Heart right ventricle (tissue), 16 donors: ENCODE measurements around the gene NOL12. TPM values are rescaled to one million over a fixed set of nuclear protein-coding genes. Genes with fewer than 3 reads are reported as not detected.

ENCODE experiments used
- ATAC-seq, 8 donors: fragments of 200-7000 bp; cut with Tn5 transposase; one replicate each; pipeline ENCODE4 v1.9.1; 2020; ENCODE audit warnings: mild to moderate bottlenecking in 8 of 8, moderate library complexity in 8 of 8, moderate number of reproducible peaks in 1 of 8
- DNase-seq, 2 donors: peaks; one replicate each; pipeline ENCODE4 v3.0.0-alpha.2; 2020
- H3K27ac ChIP-seq, 10 donors: fragments of 200-600 bp; sonication (generic) in 2 of 10; one replicate each; pipeline versions ENCODE4 v1.5.0 to v1.8.0; 2020 to 2022; ENCODE audit warnings: mild to moderate bottlenecking in 3 of 10
- H3K27me3 ChIP-seq, 7 donors: fragments of 200-600 bp; one replicate each; pipeline ENCODE4 v1.8.0; 2021 to 2022; ENCODE audit warnings: mild to moderate bottlenecking in 2 of 7
- H3K36me3 ChIP-seq, 9 donors: fragments of 200-600 bp; sonication (generic) in 1 of 9; one replicate each; pipeline versions ENCODE4 v1.5.0 to v1.8.0; 2020 to 2022; ENCODE audit warnings: mild to moderate bottlenecking in 2 of 9
- H3K4me1 ChIP-seq, 9 donors: fragments of 200-600 bp; sonication (generic) in 1 of 9; one replicate each; pipeline versions ENCODE4 v1.5.0 to v1.8.0; 2020 to 2022; ENCODE audit warnings: mild to moderate bottlenecking in 4 of 9
- H3K4me3 ChIP-seq, 10 donors: fragments of 200-600 bp; sonication (generic) in 2 of 10; one replicate each; pipeline versions ENCODE4 v1.5.0 to v1.8.0; 2020 to 2022; ENCODE audit warnings: mild to moderate bottlenecking in 7 of 10, moderate library complexity in 2 of 10
- H3K9me3 ChIP-seq, 11 donors: fragments of 200-600 bp in 10 of 11; sonication (generic) in 2 of 11; one replicate each; pipeline versions ENCODE4 v1.5.0 to v1.8.0; 2013 to 2022; ENCODE audit warnings: mild to moderate bottlenecking in 2 of 11, control low read depth in 1 of 11, moderate library complexity in 1 of 11
- WGBS, 2 donors: extraction: QIAGEN DNeasy Blood & Tissue Kit; methylation state at CpG; one replicate each; pipeline ENCODE4 v1.1.7; 2013; ENCODE audit warnings: inconsistent platforms in 1 of 2; 5-methylcytosine and 5-hydroxymethylcytosine counted together
- intact Hi-C, 10 donors: fragments of 100-400 bp; cut with DNase I; formaldehyde crosslinking; loops; one replicate each; pipeline versions ENCODE4 v1.11.1 to v1.14.2; 2022
- polyA plus RNA-seq, 2 donors: library from polyadenylated mRNA; stranded (reverse); fragments of 200-250 nt; gene quantifications; one replicate each; pipeline ENCODE4 v1.2.3, GENCODE V29; 2013
- total RNA-seq, 10 donors: library from RNA; stranded (reverse); fragmentation: NEBNext Ultra II Directional in 3 of 10; extraction: Animal tissue kit (Norgen Biotek cat#: 25700) in 3 of 10; gene quantifications; one replicate each; pipeline versions ENCODE4 v1.2.1 to v1.2.4, GENCODE V29; 2021 to 2023
- TF ChIP-seq, protein P1 (sequence below), 9 donors: fragments of 200-600 bp; sonication (generic) in 2 of 9; IDR thresholded peaks; one replicate each; pipeline versions ENCODE4 v1.5.0 to v1.8.0; 2021 to 2022; ENCODE audit warnings: antibody characterized with exemption in 9 of 9, mild to moderate bottlenecking in 5 of 9, moderate library complexity in 1 of 9
- donor health status: Arrhythmogenic right ventricular cardiomyopathy.
- donor health status: ischemic (EF 13 %, LVEDD 7.1; RV severe dilation, severe dysfunction).
- donor health status: healthy with polysubstance abuse.
- donor health status: DM: no; HTN: yes; CAD: no.
- donor health status: DM: no; HTN: no; CAD: no.
- donor health status: ischemic (EF 25% LVEDD 6.9; RV normal size, moderate dysfunction).
- donor health status: ischemic (EF 25% LVEDD 5.7; RV mildly dilated, moderate dysfunction).
- donor health status: healthy.
- donor health status: DM: yes; HTN: yes; CAD: no.
- donor health status: Ischemic cardiomyopathy.
- donor health status: ischemic (EF 35%, LVEDD 5.7; RV mildly dilated, moderate dysfunction).
- donor health status: nonischemic (EF 11% LVEDD 7.7; RV severe dilation, severe dysfunction).
- donor health status: DM: yes; HTN: yes; CAD: no.
- donor health status: PGD.
- donor health status: ischemic (EF 29% LVEDD 5.4; RV normal size, mild dysfunction).
- donor health status: nonischemic (EF 23%, LVEDD 6.1; RV moderate dilation, normal function).

NOL12 gene
- total and polyA plus RNA-seq, 12 donors: 10.8 to 35.3 (median 13.3) TPM

DNA sequence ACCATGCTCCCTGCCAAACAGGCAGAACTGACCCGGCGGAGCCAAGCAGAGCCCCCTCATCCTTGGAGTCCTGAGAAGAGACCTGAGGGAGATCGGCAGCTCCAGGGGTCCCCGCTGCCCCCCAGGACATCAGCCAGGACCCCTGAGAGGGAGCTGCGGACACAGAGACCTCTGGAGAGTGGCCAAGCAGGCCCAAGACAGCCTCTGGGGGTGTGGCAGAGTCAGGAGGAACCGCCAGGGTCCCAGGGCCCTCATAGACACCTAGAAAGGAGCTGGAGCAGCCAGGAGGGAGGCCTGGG is 48.2 kb downstream of the NOL12 start:
- TF ChIP-seq, protein P1, sequence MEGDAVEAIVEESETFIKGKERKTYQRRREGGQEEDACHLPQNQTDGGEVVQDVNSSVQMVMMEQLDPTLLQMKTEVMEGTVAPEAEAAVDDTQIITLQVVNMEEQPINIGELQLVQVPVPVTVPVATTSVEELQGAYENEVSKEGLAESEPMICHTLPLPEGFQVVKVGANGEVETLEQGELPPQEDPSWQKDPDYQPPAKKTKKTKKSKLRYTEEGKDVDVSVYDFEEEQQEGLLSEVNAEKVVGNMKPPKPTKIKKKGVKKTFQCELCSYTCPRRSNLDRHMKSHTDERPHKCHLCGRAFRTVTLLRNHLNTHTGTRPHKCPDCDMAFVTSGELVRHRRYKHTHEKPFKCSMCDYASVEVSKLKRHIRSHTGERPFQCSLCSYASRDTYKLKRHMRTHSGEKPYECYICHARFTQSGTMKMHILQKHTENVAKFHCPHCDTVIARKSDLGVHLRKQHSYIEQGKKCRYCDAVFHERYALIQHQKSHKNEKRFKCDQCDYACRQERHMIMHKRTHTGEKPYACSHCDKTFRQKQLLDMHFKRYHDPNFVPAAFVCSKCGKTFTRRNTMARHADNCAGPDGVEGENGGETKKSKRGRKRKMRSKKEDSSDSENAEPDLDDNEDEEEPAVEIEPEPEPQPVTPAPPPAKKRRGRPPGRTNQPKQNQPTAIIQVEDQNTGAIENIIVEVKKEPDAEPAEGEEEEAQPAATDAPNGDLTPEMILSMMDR (IDR thresholded peaks at IDR 0.05): no peak
- intact Hi-C loops: no loop called here
- DNase-seq (no peak), ATAC-seq (no peak)
- Histone ChIP-seq H3K36me3 (no peaks in the 10 kb centered on the region), H3K4me3 (no peak overlapping the region), H3K27ac (peak overlapping the region in 1 of 10 donors; percentile 15), H3K9me3 (no peaks in the 10 kb centered on the region), H3K4me1 (peaks cover 0 to 31% (median 2%) of the 10 kb centered on the region in 9 donors), H3K27me3 (no peaks in the 10 kb centered on the region)
- 86 to 90% methylated on average over 6 of the region's 6 CpGs for WGBS, 2 donors

DNA sequence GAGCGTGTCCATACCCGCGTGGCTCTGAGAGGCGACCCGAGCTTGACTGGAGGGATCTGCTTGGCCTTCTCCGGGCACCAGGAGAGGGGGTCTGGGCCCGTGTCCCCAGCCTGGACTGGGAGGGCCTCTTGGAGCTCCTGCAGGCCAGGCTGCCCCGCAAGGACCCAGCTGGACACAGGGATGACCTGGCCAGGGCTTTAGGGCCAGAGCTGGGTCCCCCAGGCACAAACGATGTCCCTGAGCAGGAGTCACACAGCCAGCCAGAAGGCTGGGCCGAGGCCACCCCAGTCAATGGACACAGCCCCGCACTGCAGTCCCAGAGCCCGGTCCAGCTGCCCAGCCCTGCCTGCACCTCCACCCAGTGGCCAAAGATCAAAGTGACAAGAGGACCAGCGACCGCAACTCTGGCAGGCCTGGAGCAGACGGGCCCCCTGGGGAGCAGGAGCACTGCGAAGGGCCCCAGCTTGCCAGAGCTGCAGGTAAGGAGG is 48.9 kb downstream of the NOL12 start:
- Histone ChIP-seq H3K4me1 (peaks cover 0 to 36% (median 8%) of the 10 kb centered on the region in 9 donors), H3K27ac (peak overlapping the region in 1 of 10 donors; percentile 15), H3K4me3 (no peak overlapping the region), H3K36me3 (no peaks in the 10 kb centered on the region), H3K27me3 (no peaks in the 10 kb centered on the region), H3K9me3 (no peaks in the 10 kb centered on the region)
- TF ChIP-seq, protein P1 (IDR thresholded peaks at IDR 0.05): peak in 8 of 9 donors; percentile 27 to 52 (median 45)
- intact Hi-C loops: no loop called here
- peak in 6 of 8 donors; percentile 18 to 48 (median 36) for ATAC-seq
- DNase-seq: peak in 1 of 2 donors; percentile 57
- WGBS, 2 donors: 61 to 65% methylated on average over 16 of the region's 16 CpGs

DNA sequence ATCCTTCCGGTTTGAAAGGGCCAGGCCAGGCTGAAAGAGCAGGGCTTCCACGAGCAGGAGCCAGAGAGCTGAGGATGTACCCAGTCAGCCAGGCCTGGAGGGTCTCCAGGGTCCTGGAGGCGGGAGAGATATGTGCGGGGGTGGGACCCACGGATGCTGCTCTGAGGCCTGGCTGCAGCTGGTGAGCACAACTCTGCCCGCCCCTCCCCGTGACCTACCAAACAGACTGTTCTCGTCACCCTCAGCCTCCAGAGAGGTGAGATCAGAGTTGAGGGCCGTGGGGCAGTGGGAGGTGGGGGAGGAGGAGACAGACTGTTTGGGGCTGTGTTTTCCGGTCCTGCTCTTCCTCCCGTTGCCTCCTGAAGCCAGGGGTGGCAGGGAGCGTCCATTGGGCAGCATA is 52.9 kb downstream of the NOL12 start:
- DNase-seq (peak; percentile 78 to 80), ATAC-seq (peak; percentile 67 to 80 (median 68))
- Histone ChIP-seq H3K4me1 (peaks cover 6 to 56% (median 38%) of the 10 kb centered on the region in 9 donors), H3K36me3 (no peaks in the 10 kb centered on the region), H3K27me3 (no peaks in the 10 kb centered on the region), H3K4me3 (peak overlapping the region in 1 of 10 donors; percentile 10), H3K9me3 (no peaks in the 10 kb centered on the region), H3K27ac (peak overlapping the region in 9 of 10 donors; percentile 23 to 85 (median 63))
- TF ChIP-seq, protein P1 (IDR thresholded peaks at IDR 0.05): peak in 1 of 9 donors; percentile 34
- intact Hi-C loops: no loop called here
- 51 to 59% methylated on average over 12 of the region's 12 CpGs for WGBS, 2 donors

DNA sequence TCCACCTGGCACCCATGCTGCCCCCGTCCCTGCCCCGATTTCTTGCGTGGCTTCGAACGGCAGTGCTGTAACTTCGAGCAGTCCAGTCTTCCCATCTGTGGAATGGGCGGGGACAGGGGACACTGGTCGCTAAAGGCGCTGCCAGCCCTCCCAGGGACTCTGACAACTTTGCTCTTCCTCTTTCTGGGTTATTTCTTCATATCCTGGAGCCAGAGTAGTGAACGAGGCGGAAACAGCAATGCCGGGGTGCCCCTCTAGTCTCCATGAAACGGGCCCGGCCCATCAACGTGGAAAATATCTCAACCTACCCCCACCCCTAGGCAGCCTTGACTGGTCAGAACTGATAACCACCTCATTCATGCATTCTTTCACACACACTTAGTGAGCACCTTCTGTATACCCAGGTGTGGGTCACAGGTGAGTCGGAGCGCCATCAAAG is 53.5 kb downstream of the NOL12 start:
- TF ChIP-seq, protein P1 (IDR thresholded peaks at IDR 0.05): no peak
- ATAC-seq (peak in 3 of 8 donors; percentile 0 to 8 (median 7)), DNase-seq (no peak)
- WGBS, 2 donors: 81 to 85% methylated on average over 17 of the region's 17 CpGs
- Histone ChIP-seq H3K36me3 (no peaks in the 10 kb centered on the region), H3K27ac (peak overlapping the region in 9 of 10 donors; percentile 23 to 85 (median 63)), H3K9me3 (no peaks in the 10 kb centered on the region), H3K27me3 (no peaks in the 10 kb centered on the region), H3K4me3 (peak overlapping the region in 1 of 10 donors; percentile 10), H3K4me1 (peaks cover 6 to 56% (median 39%) of the 10 kb centered on the region in 9 donors)
- intact Hi-C loops: no loop called here
